Skin epidermis (tissue), 12 donors: ENCODE data around the gene TPRN.
A peak's percentile ranks its signal among the peaks of the same experiment; 100 is the strongest.

Experiments used
- H3K27ac ChIP-seq, 21 experiments: fragments of 200-600 bp; sonication (generic) in 11 of 21; one replicate each; pipeline ENCODE4 v1.5.0; 2020; ENCODE audit warnings: mild to moderate bottlenecking in 3 of 21, inconsistent platforms in 2 of 21, moderate library complexity in 2 of 21
- H3K4me3 ChIP-seq, 7 experiments: fragments of 200-600 bp; sonication (generic) in 2 of 7; one replicate each; pipeline ENCODE4 v1.5.0; 2020; ENCODE audit warnings: inconsistent platforms in 2 of 7, mild to moderate bottlenecking in 2 of 7, moderate library complexity in 1 of 7

The TPRN gene

GRCh38 chr9:137180491-137180890 is 20.1 kb downstream of the TPRN start:
- H3K4me3 ChIP-seq: no peak overlapping the region
- H3K27ac ChIP-seq: no peak overlapping the region

GRCh38 chr9:137179761-137180160 is 20.8 kb downstream of the TPRN start:
- Histone ChIP-seq H3K27ac (no peak overlapping the region), H3K4me3 (no peak overlapping the region)

- Histone ChIP-seq H3K4me3 (no peak overlapping the region), H3K27ac (no peak overlapping the region)
Observed at GRCh38 chr9:137178939-137179630, 21.5 kb downstream of the TPRN start.

GRCh38 chr9:137178201-137178938 is 22.2 kb downstream of the TPRN start:
- H3K27ac ChIP-seq: no peak overlapping the region

GRCh38 chr9:137176302-137177182 is 24.0 kb downstream of the TPRN start:
- H3K27ac ChIP-seq: no peak overlapping the region
- no peak overlapping the region for H3K4me3 ChIP-seq

More at GRCh38 chr9:137178201-137178938, 22.2 kb downstream of the TPRN start:
- H3K4me3 ChIP-seq: no peak overlapping the region

GRCh38 chr9:137175345-137175961 is 25.1 kb downstream of the TPRN start:
- H3K27ac ChIP-seq: no peak overlapping the region

GRCh38 chr9:137174722-137175293 is 25.7 kb downstream of the TPRN start:
- Histone ChIP-seq H3K27ac (peak overlapping the region in 1 of 21 experiments; percentile 50), H3K4me3 (no peak overlapping the region)

More at GRCh38 chr9:137175345-137175961, 25.1 kb downstream of the TPRN start:
- H3K4me3 ChIP-seq: no peak overlapping the region

- peak overlapping the region in 2 of 21 experiments; percentile 11 to 30 for H3K27ac ChIP-seq
- no peak overlapping the region for H3K4me3 ChIP-seq
Observed at GRCh38 chr9:137173796-137174664, 26.5 kb downstream of the TPRN start.

GRCh38 chr9:137172901-137173795 is 27.4 kb downstream of the TPRN start:
- Histone ChIP-seq H3K27ac (peak overlapping the region in 1 of 21 experiments; percentile 30), H3K4me3 (no peak overlapping the region)

- Histone ChIP-seq H3K4me3 (no peak overlapping the region), H3K27ac (no peak overlapping the region)
Observed at GRCh38 chr9:137171149-137171900, 29.2 kb downstream of the TPRN start.

GRCh38 chr9:137170486-137171148 is 29.9 kb downstream of the TPRN start:
- Histone ChIP-seq H3K4me3 (no peak overlapping the region), H3K27ac (no peak overlapping the region)

- peak within 1 kb of the TSS in 5 of 7 experiments; percentile 2 to 34 (median 21) for H3K4me3 ChIP-seq
- peak within 1 kb of the TSS in 2 of 21 experiments; percentile 35 to 46 for H3K27ac ChIP-seq
Observed at GRCh38 chr9:137169896-137170358, 30.6 kb downstream of the TPRN start, which contains the start of gene LRRC26. TSS of gene LRRC26 (minus strand) at chr9:137170051. CDS start at chr9:137169943, 108 bp downstream.

- Histone ChIP-seq H3K27ac (peak overlapping the region in 2 of 21 experiments; percentile 35 to 46), H3K4me3 (peak overlapping the region in 5 of 7 experiments; percentile 2 to 34 (median 21))
Observed at GRCh38 chr9:137168904-137169856, 31.4 kb downstream of the TPRN start.

- H3K4me3 ChIP-seq: peak overlapping the region in 5 of 7 experiments; percentile 2 to 34 (median 21)
- no peak overlapping the region for H3K27ac ChIP-seq
Observed at GRCh38 chr9:137168573-137168903, 32.0 kb downstream of the TPRN start.
